SIG-M5 treated with dmso at 0.1 percent for 504 hours (cell line): ENCODE results near the gene LRMDA.

Source experiments
- DNase-seq: peaks from one replicate; lab custom pipeline; 2025; ENCODE audit not compliant: unreplicated experiment; lab: John Stamatoyannopoulos, UW

LRMDA gene

GRCh38 chr10:75803121-75803520 is 371.7 kb downstream of the LRMDA start:
- no peak for DNase-seq

GRCh38 chr10:75803816-75804552 is 372.6 kb downstream of the LRMDA start:
- no peak for DNase-seq

GRCh38 chr10:75806186-75806585 is 374.8 kb downstream of the LRMDA start:
- no peak for DNase-seq

- no peak for DNase-seq
These were observed 376.0 kb downstream of the LRMDA start for GRCh38 chr10:75807456-75807855.

GRCh38 chr10:75809003-75809402 is 377.6 kb downstream of the LRMDA start:
- DNase-seq = no peak

GRCh38 chr10:75814014-75814413 is 382.6 kb downstream of the LRMDA start:
- no peak for DNase-seq

GRCh38 chr10:75815066-75815465 is 383.6 kb downstream of the LRMDA start:
- DNase-seq = no peak

- DNase-seq = no peak
These were observed 385.8 kb downstream of the LRMDA start for GRCh38 chr10:75817198-75817597.

- DNase-seq = no peak
These were observed 387.1 kb downstream of the LRMDA start for GRCh38 chr10:75818552-75818951.

- no peak for DNase-seq
These were observed 393.8 kb downstream of the LRMDA start for GRCh38 chr10:75825235-75825634.

GRCh38 chr10:75825661-75826060 is 394.2 kb downstream of the LRMDA start:
- no peak for DNase-seq

- DNase-seq = no peak
These were observed 395.4 kb downstream of the LRMDA start for GRCh38 chr10:75826846-75827245.

- DNase-seq = no peak
These were observed 396.2 kb downstream of the LRMDA start for GRCh38 chr10:75827587-75828021.

GRCh38 chr10:75828413-75828812 is 397.0 kb downstream of the LRMDA start:
- no peak for DNase-seq

- no peak for DNase-seq
These were observed 404.6 kb downstream of the LRMDA start for GRCh38 chr10:75836064-75836463.

- DNase-seq = no peak
These were observed 407.1 kb downstream of the LRMDA start for GRCh38 chr10:75838486-75838885.

GRCh38 chr10:75839020-75839419 is 407.6 kb downstream of the LRMDA start:
- DNase-seq = no peak

GRCh38 chr10:75841266-75841665 is 409.8 kb downstream of the LRMDA start:
- DNase-seq = no peak

- DNase-seq = no peak
These were observed 413.9 kb downstream of the LRMDA start for GRCh38 chr10:75845176-75845947.

- no peak for DNase-seq
These were observed 416.1 kb downstream of the LRMDA start for GRCh38 chr10:75847477-75847876.

GRCh38 chr10:75851580-75852345 is 420.3 kb downstream of the LRMDA start:
- no peak for DNase-seq
